HG03135 (cell line): Measurements from ENCODE around the gene LCP2.

ENCODE experiments used
- ATAC-seq: cut with Tn5 transposase; IDR thresholded peaks from one replicate; pipeline ENCODE4 v1.9.1; 2021; ENCODE audit warnings: mild to moderate bottlenecking, moderate library complexity; ENCODE audit not compliant: unreplicated experiment

The LCP2 gene

GRCh38 chr5:170221327-170221741 lies 76.2 kb downstream of the LCP2 start:
- no peak for ATAC-seq

- no peak for ATAC-seq
Observed at GRCh38 chr5:170220191-170220590, 77.4 kb downstream of the LCP2 start.

- no peak for ATAC-seq
Observed at GRCh38 chr5:170219615-170220014, 78.0 kb downstream of the LCP2 start.

GRCh38 chr5:170218726-170219125 lies 78.9 kb downstream of the LCP2 start:
- ATAC-seq = no peak

GRCh38 chr5:170217831-170218230 lies 79.7 kb downstream of the LCP2 start:
- ATAC-seq = no peak

- no peak for ATAC-seq
Observed at GRCh38 chr5:170216257-170216864, 81.2 kb downstream of the LCP2 start.

GRCh38 chr5:170211575-170212334 lies 85.8 kb downstream of the LCP2 start:
- ATAC-seq = no peak

- no peak for ATAC-seq
Observed at GRCh38 chr5:170206958-170207357, 90.6 kb downstream of the LCP2 start.

GRCh38 chr5:170206216-170206615 lies 91.4 kb downstream of the LCP2 start:
- ATAC-seq = no peak

- ATAC-seq = no peak
Observed at GRCh38 chr5:170204202-170204601, 93.4 kb downstream of the LCP2 start.

GRCh38 chr5:170202117-170202516 lies 95.5 kb downstream of the LCP2 start:
- no peak for ATAC-seq

- ATAC-seq = no peak
Observed at GRCh38 chr5:170201311-170201710, 96.3 kb downstream of the LCP2 start.

- ATAC-seq = no peak
Observed at GRCh38 chr5:170200876-170201275, 96.7 kb downstream of the LCP2 start.
